Amniotic epithelial cell (primary cell): ENCODE measurements around the gene FRAT1.

Source experiments
- DNase-seq: peaks from one replicate; pipeline ENCODE4 v3.0.0-alpha.2; 2010; ENCODE audit warnings: low read depth

Gene FRAT1

DNA sequence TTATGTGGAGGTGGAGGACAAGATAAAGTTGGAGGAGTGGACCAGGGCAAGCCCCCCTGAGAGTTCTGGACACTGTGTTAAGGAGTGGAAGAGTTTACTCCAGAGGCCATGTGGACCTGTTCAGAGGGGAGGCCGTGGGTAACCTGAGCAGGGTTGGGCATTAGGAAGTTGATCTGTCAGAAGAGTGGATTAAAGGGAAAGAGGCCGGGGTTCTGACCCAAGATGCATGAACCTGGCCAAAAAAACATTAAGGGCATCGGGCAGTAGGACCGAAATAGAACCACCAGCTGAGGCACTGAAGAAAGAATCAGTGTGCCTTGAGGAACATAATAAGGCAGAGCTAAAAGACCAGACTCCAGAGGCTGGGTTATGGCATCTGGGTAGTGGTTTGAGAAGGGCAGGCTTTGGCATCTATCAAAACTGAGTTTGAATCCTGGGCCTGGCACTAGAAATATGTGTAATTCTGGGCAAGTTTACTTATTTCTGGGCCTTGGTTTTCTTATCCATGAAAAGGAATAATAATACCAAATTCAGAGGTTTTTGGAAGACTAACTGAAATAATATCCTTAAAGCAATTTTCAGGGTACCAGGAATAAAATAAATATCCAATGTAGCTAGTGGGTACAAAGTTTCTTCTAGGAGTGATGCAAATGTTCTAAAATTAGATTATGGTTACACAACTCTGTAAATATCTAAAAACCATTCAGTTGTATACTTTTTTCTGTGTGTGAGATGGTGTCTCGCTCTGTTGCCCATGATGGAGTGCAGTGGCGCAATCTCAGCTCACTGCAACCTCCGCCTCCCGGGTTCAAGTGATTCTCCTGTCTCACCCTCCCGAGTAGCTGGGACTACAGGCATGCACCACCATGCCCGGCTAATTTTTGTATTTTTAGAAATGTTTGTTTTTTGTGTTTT, 10.9 kb upstream of the FRAT1 start:
- peak; percentile 31 for DNase-seq

DNA sequence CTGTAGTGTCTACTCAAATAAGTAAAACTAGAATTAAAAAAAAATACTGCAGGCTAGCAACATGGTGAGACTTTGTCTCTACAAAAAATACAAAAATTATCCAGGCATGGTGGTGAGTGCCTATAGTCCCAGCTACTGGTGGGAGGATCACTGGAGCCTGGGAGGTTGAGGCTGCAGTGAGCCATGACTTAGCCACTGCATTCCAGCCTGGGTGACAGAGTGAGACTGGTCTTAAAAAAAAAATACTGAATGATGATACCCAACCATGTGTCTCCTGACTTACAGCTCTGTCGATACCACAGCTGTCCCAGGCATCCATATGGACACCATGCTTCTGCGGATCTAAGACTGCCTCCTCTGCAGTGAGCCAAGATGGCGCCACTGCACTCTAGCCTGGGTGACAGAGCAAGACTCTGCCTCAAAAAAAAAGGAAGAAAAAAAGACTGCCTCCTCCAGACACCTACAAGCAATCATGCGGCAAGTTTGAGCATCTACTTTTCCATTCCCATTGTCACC, 7.9 kb upstream of the FRAT1 start:
- no peak for DNase-seq

- no peak for DNase-seq
Measured at GRCh38 chr10:97312897-97313296, 6.2 kb upstream of the FRAT1 start.

GRCh38 chr10:97314671-97315070, 4.4 kb upstream of the FRAT1 start:
- DNase-seq, result no peak

DNA sequence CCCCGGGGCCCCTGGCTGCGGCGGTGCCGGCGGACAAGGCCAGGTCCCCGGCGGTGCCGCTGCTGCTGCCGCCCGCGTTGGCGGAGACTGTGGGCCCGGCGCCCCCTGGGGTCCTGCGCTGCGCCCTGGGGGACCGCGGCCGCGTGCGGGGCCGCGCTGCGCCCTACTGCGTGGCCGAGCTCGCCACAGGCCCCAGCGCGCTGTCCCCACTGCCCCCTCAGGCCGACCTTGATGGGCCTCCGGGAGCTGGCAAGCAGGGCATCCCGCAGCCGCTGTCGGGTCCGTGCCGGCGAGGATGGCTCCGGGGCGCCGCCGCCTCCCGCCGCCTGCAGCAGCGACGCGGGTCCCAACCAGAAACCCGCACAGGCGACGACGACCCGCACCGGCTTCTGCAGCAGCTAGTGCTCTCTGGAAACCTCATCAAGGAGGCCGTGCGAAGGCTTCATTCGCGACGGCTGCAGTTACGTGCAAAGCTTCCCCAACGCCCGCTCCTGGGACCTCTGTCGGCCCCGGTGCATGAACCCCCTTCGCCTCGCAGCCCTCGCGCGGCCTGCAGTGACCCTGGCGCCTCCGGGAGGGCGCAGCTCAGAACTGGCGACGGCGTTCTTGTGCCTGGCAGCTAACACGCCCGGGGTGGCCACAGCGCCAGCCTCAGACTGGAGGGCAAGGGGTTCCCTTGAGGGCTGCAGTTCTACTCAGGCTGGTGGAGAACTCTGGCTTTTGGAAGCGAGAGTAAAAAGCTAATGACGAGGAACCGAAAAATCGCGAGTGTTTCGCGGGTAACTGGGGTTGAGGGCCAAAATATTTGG, 804 bp downstream of the FRAT1 start:
- DNase-seq, result no peak

GRCh38 chr10:97320480-97321031, 1.5 kb downstream of the FRAT1 start:
- no peak for DNase-seq

- DNase-seq, result no peak
Measured at GRCh38 chr10:97321032-97321803, 2.1 kb downstream of the FRAT1 start.

GRCh38 chr10:97321804-97322190, 2.7 kb downstream of the FRAT1 start:
- no peak for DNase-seq

GRCh38 chr10:97323501-97323900, 4.4 kb downstream of the FRAT1 start:
- DNase-seq, result no peak

DNA sequence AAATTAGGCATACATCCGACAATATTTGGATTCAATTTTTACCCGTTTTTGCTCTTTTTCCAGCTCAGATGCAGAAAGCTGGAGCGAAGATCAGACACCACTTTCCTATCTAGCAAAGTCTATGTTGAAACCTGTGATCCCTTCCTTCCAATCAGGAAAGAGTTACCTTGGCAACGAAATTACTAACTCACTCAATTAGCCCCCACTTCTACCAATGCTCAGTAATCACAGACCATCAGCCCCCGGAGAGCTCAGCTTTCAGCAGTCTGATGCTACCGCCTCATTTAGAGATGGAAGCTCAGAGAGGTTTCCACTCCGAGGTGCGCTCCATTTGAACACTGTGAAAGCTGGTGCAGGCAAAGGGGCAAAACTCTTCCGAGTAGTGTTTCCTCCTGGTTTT, 6.7 kb downstream of the FRAT1 start:
- no peak for DNase-seq

GRCh38 chr10:97327348-97328294, 8.6 kb downstream of the FRAT1 start:
- no peak for DNase-seq

GRCh38 chr10:97328646-97329453, 9.8 kb downstream of the FRAT1 start:
- DNase-seq, result no peak

DNA sequence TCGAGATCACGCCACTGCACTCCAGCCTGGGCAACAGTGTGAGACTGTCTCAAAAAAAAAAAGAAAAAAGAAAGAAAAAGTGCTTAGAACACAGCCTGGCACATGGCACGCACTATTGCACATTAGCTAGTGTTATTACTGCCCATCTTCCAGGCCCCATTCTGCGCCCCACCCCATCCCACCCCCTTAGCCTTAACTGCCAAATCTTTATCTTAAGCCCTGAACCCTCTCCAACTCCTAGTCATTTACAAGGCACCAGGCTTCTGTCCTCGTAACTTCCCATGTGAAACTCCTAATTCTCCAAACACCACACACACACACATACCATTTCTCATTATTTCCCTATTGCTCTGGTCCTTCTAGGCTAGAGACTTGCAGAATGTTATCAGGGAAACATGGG, 10.7 kb downstream of the FRAT1 start:
- no peak for DNase-seq

DNA sequence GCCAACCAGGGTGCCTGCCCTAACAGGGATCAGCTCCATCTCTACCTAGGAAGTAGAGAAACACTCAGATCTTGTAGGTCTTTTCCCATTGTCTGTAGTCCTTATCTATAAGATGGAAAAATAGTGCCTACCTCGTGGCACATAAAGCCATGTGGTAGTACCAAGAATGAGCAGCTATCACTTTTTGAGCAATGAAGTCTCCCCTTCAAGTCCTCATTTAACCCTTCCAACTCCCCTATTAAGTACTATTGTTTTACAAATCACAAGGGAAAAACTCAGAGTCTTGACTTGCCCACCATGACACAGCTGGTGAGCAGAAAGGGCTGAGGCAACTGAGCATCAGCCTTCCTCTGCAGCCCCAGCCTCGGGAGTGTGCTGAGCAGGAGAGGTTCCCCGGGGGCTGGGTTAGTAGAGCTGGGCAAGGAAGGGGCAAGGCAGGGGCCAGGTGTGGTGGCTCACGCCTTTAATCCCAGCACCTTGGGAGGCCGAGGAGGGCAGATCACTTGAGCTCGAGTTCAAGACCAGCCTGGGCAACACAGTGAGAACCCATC, 12.2 kb downstream of the FRAT1 start:
- DNase-seq, result no peak

DNA sequence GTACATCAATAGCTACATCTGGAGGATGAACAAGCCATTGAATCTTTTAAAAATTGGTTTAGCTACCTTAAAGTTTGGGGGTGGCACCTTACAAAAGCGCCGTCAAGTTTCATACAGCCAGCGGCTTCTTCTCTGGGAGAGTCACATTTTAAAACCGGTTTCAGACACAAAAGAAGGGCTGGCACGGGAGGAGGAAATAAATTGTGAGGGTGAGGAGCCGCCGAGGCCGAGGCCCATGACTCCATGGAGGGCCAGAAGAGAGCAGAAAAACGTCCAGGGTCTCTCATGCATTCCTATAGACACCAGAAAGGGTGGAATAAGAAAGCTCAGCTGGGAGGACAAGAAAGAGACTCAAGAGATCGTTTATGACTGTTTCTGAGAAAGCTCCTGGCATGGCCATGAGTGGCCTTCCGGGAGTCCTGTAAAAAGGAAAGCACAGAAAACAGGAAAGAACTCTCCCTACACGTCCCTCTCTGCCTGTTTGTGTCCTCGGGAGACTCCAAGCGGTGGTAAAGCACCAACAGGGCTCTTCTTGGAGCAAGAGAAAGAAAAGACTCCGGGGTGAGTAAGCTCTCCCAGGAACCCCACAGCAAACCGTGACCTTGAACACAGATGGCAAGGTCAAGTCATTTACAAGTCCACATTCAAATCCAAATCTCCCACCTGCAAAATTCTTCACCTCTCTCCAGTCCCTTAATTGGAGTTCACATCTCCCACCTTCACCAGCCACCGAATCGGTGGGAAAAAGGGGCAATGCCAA, 13.7 kb downstream of the FRAT1 start:
- peak; percentile 86 for DNase-seq

- peak; percentile 36 for DNase-seq
Measured at GRCh38 chr10:97333351-97333600, 14.2 kb downstream of the FRAT1 start.

- DNase-seq, result peak; percentile 50
Measured at GRCh38 chr10:97333601-97334369, 14.7 kb downstream of the FRAT1 start.
